Spleen (tissue), 7 donors: ENCODE measurements around the gene SMYD1.

Experiments
- CTCF ChIP-seq, 11 experiments: fragments of 200-600 bp in 7 of 11; fragments of 450-650 bp in 4 of 11; sonication (generic) in 4 of 11; IDR thresholded peaks in 8 of 11; conservative IDR thresholded peaks in 3 of 11; 1 replicate in 7 of 11; 2 replicates in 4 of 11; pipeline versions ENCODE4 v1.4.0 to v1.8.0; 2016 to 2021; ENCODE audit warnings: antibody characterized with exemption in 11 of 11, inconsistent platforms in 4 of 11, mild to moderate bottlenecking in 1 of 11
- POLR2A ChIP-seq, 3 donors: fragments of 450-650 bp; IDR thresholded peaks; one replicate each; pipeline ENCODE4 v1.5.1; 2017; ENCODE audit warnings: antibody characterized with exemption in 3 of 3, mild to moderate bottlenecking in 1 of 3
- POLR2AphosphoS5 ChIP-seq, 3 donors: sonication (generic); formaldehyde crosslinking; IDR thresholded peaks; one replicate each; pipeline ENCODE4 v1.5.1; 2017; ENCODE audit warnings: antibody characterized with exemption in 3 of 3
- donor health status: DM: no; HTN: no; CAD: no; lungs with moderate emphysema.
- donor health status: DM: no; HTN: no; CAD: no.
- donor health status: DM: no; HTN: no; CAD: no.

GRCh38 chr2:88144271-88144670 lies 76.6 kb downstream of the SMYD1 start:
- TF ChIP-seq CTCF (IDR thresholded peaks at IDR 0.05 in 8 of 11, conservative IDR thresholded peaks at IDR 0.05 in 3 of 11) (no peak), POLR2A (IDR thresholded peaks at IDR 0.05) (no peak), POLR2AphosphoS5 (IDR thresholded peaks at IDR 0.05) (no peak)
